NCI-H69 (cell line): ENCODE results near the gene DACT1.
A peak's percentile ranks its signal among the peaks of the same experiment; 100 is the strongest.
"Not testable (repeated sequence)": the region's sequence is repeated elsewhere in the genome, so short reads cannot be mapped to it uniquely, and the experiment has no call there.

ENCODE experiments used
- DNase-seq: peaks from one replicate; lab custom pipeline; 2025; lab: John Stamatoyannopoulos, UW

The DACT1 gene, protein sequence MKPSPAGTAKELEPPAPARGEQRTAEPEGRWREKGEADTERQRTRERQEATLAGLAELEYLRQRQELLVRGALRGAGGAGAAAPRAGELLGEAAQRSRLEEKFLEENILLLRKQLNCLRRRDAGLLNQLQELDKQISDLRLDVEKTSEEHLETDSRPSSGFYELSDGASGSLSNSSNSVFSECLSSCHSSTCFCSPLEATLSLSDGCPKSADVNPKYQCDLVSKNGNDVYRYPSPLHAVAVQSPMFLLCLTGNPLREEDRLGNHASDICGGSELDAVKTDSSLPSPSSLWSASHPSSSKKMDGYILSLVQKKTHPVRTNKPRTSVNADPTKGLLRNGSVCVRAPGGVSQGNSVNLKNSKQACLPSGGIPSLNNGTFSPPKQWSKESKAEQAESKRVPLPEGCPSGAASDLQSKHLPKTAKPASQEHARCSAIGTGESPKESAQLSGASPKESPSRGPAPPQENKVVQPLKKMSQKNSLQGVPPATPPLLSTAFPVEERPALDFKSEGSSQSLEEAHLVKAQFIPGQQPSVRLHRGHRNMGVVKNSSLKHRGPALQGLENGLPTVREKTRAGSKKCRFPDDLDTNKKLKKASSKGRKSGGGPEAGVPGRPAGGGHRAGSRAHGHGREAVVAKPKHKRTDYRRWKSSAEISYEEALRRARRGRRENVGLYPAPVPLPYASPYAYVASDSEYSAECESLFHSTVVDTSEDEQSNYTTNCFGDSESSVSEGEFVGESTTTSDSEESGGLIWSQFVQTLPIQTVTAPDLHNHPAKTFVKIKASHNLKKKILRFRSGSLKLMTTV

GRCh38 chr14:58637391-58638230, at the start of gene DACT1:
DACT1 (plus strand) TSS chr14:58637962; CDS start chr14:58638203, 241 bp downstream.
- DNase-seq: peak; percentile 96

GRCh38 chr14:58588321-58588720, 49.4 kb upstream of the DACT1 start:
- not testable (repeated sequence) for DNase-seq

GRCh38 chr14:58593977-58594376, 43.8 kb upstream of the DACT1 start:
- DNase-seq: no peak

DNA sequence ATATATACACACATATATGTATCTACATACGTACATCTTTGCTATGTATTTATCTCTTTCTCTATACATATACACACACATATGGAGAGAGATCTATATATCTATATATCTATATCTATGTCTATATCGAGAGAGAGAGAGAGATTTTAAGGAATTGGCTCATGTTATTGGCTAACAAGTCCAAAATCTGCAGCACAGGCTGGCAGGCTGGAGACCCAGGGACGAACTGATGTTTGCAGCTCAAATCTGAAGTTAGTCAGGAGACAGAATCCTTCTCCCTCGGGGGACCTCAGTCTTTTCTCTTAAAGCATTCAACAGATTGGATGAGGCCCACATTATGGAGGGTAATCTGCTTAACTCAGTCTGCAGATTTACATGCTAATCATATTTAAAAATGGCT, 40.7 kb upstream of the DACT1 start:
- no peak for DNase-seq

- DNase-seq: no peak
Measured at GRCh38 chr14:58598028-58598803, 39.5 kb upstream of the DACT1 start.

DNA sequence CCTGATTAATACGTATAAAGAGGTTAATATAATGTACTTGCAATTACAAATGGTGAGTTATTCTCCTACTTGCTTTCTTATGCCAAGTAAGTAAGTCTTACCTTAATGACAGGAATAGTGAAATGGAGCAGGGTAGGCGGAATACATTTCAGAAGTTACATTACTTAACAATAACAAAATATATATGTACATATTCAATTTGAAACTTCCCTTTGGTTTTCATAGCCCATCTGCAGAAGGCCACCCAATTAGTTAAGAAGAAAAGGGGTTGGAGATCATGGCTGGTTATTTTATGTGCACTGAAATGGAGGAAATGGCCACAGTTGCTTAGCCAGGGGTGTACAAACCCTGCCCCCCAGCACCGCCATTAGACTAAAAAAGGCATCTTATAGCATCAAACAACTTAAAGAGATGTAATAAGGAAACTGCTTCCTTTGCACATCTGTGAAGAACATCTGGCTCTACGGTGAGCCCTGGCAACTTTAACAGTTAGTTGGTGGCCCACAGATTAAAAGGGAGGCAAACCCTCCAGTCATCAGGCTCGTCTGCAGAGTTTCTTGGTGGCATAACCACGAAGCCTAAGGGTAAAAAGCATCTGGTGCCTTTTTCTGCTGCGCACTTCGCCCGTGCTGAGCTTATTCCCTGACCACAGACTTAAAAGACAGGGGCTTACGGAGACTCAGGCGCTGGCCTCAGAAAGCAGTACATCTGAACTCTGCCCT, 38.8 kb upstream of the DACT1 start:
- DNase-seq: no peak

DNA sequence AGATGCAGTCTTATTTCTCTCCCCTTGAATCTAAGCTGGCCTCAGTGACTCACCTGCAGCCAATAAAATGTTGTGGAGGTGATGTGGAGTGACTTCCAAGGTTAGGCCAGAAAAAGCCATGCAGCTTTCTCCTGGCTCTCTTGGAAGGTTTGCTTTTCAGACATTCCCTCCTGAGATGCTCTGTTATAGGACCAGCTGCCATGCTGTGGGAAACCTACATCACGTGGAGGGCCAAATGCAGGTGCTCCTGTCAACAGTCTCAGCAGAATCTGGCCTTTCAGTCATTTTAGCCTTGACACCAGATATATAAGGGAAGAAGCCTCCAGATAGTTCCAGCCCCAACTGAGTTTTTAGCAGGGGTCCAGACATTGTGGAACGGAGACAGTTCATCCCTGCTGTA, 38.1 kb upstream of the DACT1 start:
- no peak for DNase-seq

GRCh38 chr14:58605465-58605864, 32.3 kb upstream of the DACT1 start:
- peak; percentile 58 for DNase-seq

DNA sequence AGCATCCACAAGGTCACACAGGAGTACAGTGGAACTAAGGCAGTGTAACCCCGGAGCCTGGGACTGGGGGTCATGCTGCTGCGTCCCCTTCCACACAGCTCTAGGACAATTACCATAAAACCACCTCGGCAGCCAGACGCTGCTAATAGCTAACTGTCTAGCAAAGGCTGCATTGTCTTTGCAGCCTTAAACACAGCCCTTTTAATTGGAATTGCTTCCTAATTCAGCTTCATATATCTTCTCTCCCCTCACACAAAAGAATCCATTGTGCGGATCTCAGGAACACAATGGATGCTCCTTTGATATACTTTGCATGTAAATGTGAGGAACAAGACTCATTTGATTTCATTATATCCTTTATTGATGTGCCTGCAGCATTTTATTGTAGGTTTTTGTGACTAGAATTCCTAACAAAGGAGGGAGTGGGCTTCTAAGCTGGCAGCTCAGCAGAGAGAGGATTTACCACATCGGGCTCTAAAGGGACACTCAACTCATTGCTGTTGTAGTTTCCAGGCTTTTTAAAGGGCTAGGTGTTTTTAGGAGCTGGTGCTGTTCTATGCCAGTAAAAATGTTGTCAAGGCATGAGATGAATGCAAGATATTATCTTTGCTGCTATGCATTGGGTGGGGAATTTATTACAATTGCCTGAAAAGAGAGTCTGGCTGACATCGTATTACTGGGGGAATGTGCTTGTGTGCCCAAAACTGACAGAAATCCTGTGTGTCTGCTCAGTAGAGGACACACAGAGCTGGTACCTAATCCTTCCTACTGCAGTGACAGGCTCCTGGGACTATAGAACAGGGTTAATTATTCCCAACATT, 30.4 kb upstream of the DACT1 start:
- peak; percentile 87 for DNase-seq

DNA sequence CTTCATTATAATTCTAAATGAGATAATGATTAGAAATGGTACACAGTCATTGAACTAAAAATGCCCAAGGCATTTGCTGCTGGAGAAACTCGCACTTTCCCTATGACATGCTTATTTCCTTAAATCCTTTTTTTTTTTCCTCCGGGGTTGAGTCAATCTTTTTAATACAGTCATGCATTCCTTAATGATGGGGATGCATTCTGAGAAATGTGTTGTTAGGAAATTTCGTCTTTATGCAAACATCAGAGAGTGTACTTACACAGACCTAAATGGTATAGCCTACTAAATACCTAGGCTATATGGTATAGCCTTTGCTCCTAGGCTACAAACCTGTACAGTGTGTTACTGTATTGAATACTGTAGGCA, 29.8 kb upstream of the DACT1 start:
- DNase-seq: peak; percentile 48

- DNase-seq: no peak
Measured at GRCh38 chr14:58617619-58618018, 20.1 kb upstream of the DACT1 start.

GRCh38 chr14:58620011-58620410, 17.8 kb upstream of the DACT1 start:
- peak; percentile 24 for DNase-seq

GRCh38 chr14:58625438-58625837, 12.3 kb upstream of the DACT1 start:
- no peak for DNase-seq

GRCh38 chr14:58626431-58626831, 11.3 kb upstream of the DACT1 start:
- no peak for DNase-seq

GRCh38 chr14:58628406-58628805, 9.4 kb upstream of the DACT1 start:
- DNase-seq: no peak

DNA sequence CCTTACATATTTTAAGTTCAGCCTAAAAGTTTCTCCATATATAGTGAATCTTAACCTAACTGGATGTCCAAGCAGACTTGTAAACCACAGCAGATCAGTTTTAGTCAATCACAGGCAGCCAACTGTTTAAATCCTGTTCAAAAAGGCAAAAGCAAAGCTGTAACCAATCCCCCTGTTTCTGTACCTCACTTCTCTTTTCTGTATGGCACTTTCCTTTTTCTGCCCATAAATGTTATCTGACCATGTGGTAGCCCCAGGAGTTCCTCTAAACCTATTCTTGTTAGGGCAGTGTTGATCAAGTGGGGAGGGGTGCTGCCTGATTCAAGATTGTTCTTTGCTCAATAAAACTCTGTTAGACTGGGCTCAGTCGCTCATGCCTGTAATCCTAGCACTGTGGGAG, 8.5 kb upstream of the DACT1 start:
- DNase-seq: peak; percentile 37

- DNase-seq: no peak
Measured at GRCh38 chr14:58631732-58632131, 6.0 kb upstream of the DACT1 start.

- no peak for DNase-seq
Measured at GRCh38 chr14:58633831-58634230, 3.9 kb upstream of the DACT1 start.

DNA sequence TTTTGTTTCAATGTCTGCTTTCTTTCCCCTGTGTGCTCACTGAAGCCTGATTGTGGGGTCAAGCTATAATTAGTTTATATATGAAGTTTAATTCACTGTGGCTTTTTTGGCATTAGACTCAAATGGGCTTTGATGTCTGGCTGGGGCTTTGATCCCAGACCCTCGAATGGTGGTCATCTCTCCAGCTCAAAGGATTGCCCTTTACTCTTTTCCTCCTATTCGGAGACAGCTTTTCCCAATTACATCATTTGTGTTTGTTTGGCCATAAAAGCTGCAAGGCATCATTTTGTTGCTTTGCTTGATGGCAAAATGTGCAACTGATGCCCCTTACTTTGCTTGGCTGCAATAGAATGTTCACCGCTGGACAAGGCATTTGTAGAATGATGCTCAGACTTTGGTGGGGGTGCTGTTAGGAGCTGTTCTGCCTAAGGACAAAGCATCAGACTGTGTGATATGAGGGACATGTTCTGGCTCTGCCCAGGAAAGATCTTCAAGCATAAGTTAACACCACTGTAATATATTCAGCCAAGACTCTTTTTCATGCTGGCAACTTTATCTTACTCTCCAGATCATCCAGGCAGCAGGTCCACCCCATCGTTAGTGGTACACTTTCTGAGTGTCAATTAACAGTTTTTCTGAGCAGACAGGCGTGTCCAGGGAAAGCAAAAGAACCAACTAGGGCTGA, 3.2 kb upstream of the DACT1 start:
- peak; percentile 54 for DNase-seq
